Transverse colon (tissue), 3 donors: ENCODE data around the gene CALM3.

Source experiments
- POLR2A ChIP-seq: fragments of 450-650 bp; IDR thresholded peaks from one replicate; pipeline ENCODE4 v1.6.1; 2016; ENCODE audit warnings: antibody characterized with exemption, mild to moderate bottlenecking, moderate library complexity
- POLR2AphosphoS5 ChIP-seq, 3 donors: sonication (generic); formaldehyde crosslinking; IDR thresholded peaks; one replicate each; pipeline ENCODE4 v1.6.1; 2016; ENCODE audit warnings: antibody characterized with exemption in 3 of 3

DNA sequence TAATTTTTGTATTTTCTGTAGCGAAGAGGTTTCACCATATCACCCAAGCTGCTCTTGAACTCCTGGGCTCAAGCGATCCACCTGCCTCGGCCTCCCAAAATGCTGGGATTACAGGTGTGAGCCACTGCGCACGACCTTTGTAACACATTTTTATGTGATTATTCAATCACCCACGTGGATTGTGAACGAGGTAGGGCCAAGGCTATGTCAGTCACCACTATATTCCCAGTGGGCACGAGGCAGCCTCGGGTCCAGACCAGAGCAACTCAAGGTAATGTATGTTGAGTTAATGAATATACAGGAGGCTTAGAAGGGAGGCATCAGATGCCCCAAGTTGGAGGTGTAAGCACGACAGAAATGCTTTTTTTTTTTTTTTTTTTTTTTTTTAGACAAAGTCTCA, 14.8 kb downstream of the CALM3 start:
- TF ChIP-seq POLR2A, result no peak
- no peak for TF ChIP-seq POLR2AphosphoS5 (IDR thresholded peaks at IDR 0.05)
